ENCODE results near the gene SEMA6D.

DNA sequence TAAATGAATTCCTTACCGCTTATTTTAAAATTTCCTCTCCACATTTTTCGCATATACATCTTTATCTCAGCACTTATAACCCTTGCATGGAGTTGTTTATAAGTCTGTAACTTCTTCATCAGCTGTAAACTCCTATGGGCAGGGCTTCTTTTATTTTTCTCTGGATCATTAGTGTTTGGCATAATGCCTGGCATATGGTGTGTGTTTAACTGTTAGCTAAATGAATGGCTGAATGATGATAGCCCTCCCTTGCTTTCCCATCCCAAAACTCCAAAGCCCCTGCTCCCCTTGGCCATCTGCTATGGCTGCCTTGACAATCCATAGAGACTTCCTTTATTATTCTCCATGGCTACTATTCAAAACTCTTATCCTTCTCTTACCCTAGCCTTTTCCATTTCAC lies 48.1 kb upstream of the SEMA6D start:
- TF ChIP-seq POLR2AphosphoS5 (IDR thresholded peaks at IDR 0.05): no peak
- TF ChIP-seq POLR2A (IDR thresholded peaks at IDR 0.05): no peak

Measured in transverse colon (tissue), 3 donors.